SK-N-SH (cell line): Measurements from ENCODE around the gene SPDEF. TPM values are rescaled to one million over a fixed set of nuclear protein-coding genes. Genes with fewer than 3 reads are reported as not detected.

Source experiments
- CTCF ChIA-PET: fragments of 300-600, 350-600 bp; formaldehyde crosslinking; extraction: SDS; loops from one replicate; lab custom pipeline; 2021; lab: Yijun Ruan, JAX
- POLR2A ChIA-PET: fragments of 350-600 bp; sonication (Branson Sonifier 250); formaldehyde crosslinking; extraction: SDS; loops from one replicate; lab custom pipeline; 2020; ENCODE audit warnings: antibody characterized with exemption, inconsistent platforms; lab: Yijun Ruan, JAX
- DNase-seq: peaks from one replicate; pipeline ENCODE4 v3.0.0; 2012
- H2AFZ ChIP-seq: fragments of 200-600 bp; sonication (generic); 2 replicates; pipeline ENCODE4 v1.8.1; 2016; ENCODE audit warnings: antibody characterized with exemption, mild to moderate bottlenecking, low read depth
- H3F3A ChIP-seq: fragments of 200-600 bp; sonication (generic); replicated peaks from 2 replicates; pipeline ENCODE3; 2016; ENCODE audit warnings: antibody characterized with exemption, mild to moderate bottlenecking; ENCODE audit not compliant: insufficient read depth
- H3K27ac ChIP-seq, 2 experiments: fragments of 200-500 bp in 1 of 2; fragments of 200-600 bp in 1 of 2; sonication (Bioruptor generic) in 1 of 2; sonication (generic), shearing (Covaris generic) in 1 of 2; 2 replicates each; pipeline versions ENCODE4 v1.5.1 to v1.6.1; 2014 to 2016; ENCODE audit warnings: low read depth in 2 of 2, inconsistent platforms in 1 of 2, low read length in 1 of 2, mild to moderate bottlenecking in 1 of 2, mixed read lengths in 1 of 2
- H3K27me3 ChIP-seq: fragments of 200-600 bp; sonication (generic), shearing (Covaris generic); 2 replicates; pipeline ENCODE4 v1.6.1; 2016; ENCODE audit warnings: mixed run types; ENCODE audit not compliant: insufficient read depth
- H3K36me3 ChIP-seq, 2 experiments: fragments of 200-500 bp in 1 of 2; fragments of 200-600 bp in 1 of 2; sonication (Bioruptor generic) in 1 of 2; sonication (generic) in 1 of 2; replicated peaks in 1 of 2; 2 replicates each; pipeline versions ENCODE3 to v1.5.1; 2014 to 2016; ENCODE audit warnings: low read length in 1 of 2, mild to moderate bottlenecking in 1 of 2; ENCODE audit not compliant: insufficient read depth in 2 of 2, control insufficient read depth in 1 of 2
- H3K4me1 ChIP-seq, 2 experiments: fragments of 200-500 bp in 1 of 2; fragments of 200-600 bp in 1 of 2; sonication (Bioruptor generic) in 1 of 2; sonication (generic), shearing (Covaris generic) in 1 of 2; 2 replicates each; pipeline versions ENCODE4 v1.5.1 to v1.6.1; 2014 to 2016; ENCODE audit warnings: low read depth in 1 of 2, low read length in 1 of 2, mixed run types in 1 of 2; ENCODE audit not compliant: insufficient read depth in 2 of 2, control insufficient read depth in 1 of 2
- H3K4me2 ChIP-seq: fragments of 200-600 bp; sonication (generic), shearing (Covaris generic); 2 replicates; pipeline ENCODE4 v1.6.1; 2017; ENCODE audit warnings: mixed run types
- H3K4me3 ChIP-seq, 2 experiments: fragments of 200-500 bp in 1 of 2; fragments of 200-600 bp in 1 of 2; sonication (Bioruptor generic) in 1 of 2; sonication (generic), shearing (Covaris generic) in 1 of 2; 2 replicates each; pipeline versions ENCODE4 v1.5.1 to v1.8.1; 2014 to 2016; ENCODE audit warnings: low read depth in 2 of 2, inconsistent platforms in 1 of 2, low read length in 1 of 2, mild to moderate bottlenecking in 1 of 2, mixed read lengths in 1 of 2, moderate library complexity in 1 of 2
- H3K79me2 ChIP-seq: fragments of 200-600 bp; sonication (generic); 2 replicates; pipeline ENCODE4 v1.8.1; 2017; ENCODE audit warnings: mild to moderate bottlenecking; ENCODE audit not compliant: insufficient read depth
- H3K9ac ChIP-seq: fragments of 200-600 bp; sonication (generic); 2 replicates; pipeline ENCODE4 v1.6.1; 2017; ENCODE audit warnings: mixed run types
- H3K9me2 ChIP-seq: fragments of 200-600 bp; sonication (generic); 2 replicates; pipeline ENCODE4 v1.6.1; 2017; ENCODE audit warnings: mixed run types
- H3K9me3 ChIP-seq: fragments of 200-600 bp; sonication (generic); 2 replicates; pipeline ENCODE4 v1.6.1; 2017; ENCODE audit warnings: mixed run types, mild to moderate bottlenecking, moderate library complexity
- H4K20me1 ChIP-seq: fragments of 200-600 bp; sonication (generic); 2 replicates; pipeline ENCODE4 v1.6.1; 2017; ENCODE audit warnings: mild to moderate bottlenecking, mixed run types; ENCODE audit not compliant: insufficient read depth
- CHD2 ChIP-seq: fragments of 150-350 bp; IDR thresholded peaks from 2 replicates; pipeline ENCODE4 v1.6.1; 2018; ENCODE audit warnings: low read length; ENCODE audit not compliant: partially characterized antibody
- EP300 ChIP-seq, 2 experiments: IDR thresholded peaks; 2 replicates each; pipeline versions ENCODE4 v1.4.0 to v1.6.1; 2012; ENCODE audit warnings: borderline replicate concordance in 1 of 2, low read depth in 1 of 2, low read length in 1 of 2
- EZH2phosphoT487 ChIP-seq: fragments of 200-600 bp; sonication (generic); IDR thresholded peaks from 2 replicates; pipeline ENCODE4 v1.6.1; 2017; ENCODE audit warnings: low read depth, mixed run types, mild to moderate bottlenecking, antibody characterized with exemption, moderate library complexity, borderline replicate concordance
- FOXJ3 ChIP-seq: sonication (generic); formaldehyde crosslinking; IDR thresholded peaks from 2 replicates; pipeline ENCODE4 v1.5.1; 2020; ENCODE audit warnings: mild to moderate bottlenecking, missing genetic modification reagents
- FOXM1 ChIP-seq: IDR thresholded peaks from 2 replicates; pipeline ENCODE4 v1.4.0; 2012; ENCODE audit warnings: low read depth, mild to moderate bottlenecking
- JUND ChIP-seq: IDR thresholded peaks from 2 replicates; pipeline ENCODE4 v1.4.0; 2012
- MXI1 ChIP-seq: IDR thresholded peaks from 2 replicates; pipeline ENCODE4 v1.6.1; 2012; ENCODE audit warnings: mild to moderate bottlenecking, low read depth, low read length, improper control_type of control experiment
- NRF1 ChIP-seq: IDR thresholded peaks from 2 replicates; pipeline ENCODE4 v1.6.1; 2012; ENCODE audit warnings: low read depth, mild to moderate bottlenecking, low read length
- POLR2AphosphoS5 ChIP-seq: IDR thresholded peaks from 2 replicates; pipeline ENCODE4 v1.6.1; 2012; ENCODE audit warnings: low read depth, low read length
- RAD21 ChIP-seq: IDR thresholded peaks from 2 replicates; pipeline ENCODE4 v1.6.1; 2012; ENCODE audit warnings: mild to moderate bottlenecking, low read length
- RXRA ChIP-seq: IDR thresholded peaks from 2 replicates; pipeline ENCODE4 v1.4.0; 2012; ENCODE audit warnings: low read depth, mild to moderate bottlenecking, borderline replicate concordance
- SMC3 ChIP-seq: IDR thresholded peaks from 2 replicates; pipeline ENCODE4 v1.6.1; 2012; ENCODE audit warnings: low read depth, low read length, improper control_type of control experiment
- TCF12 ChIP-seq: IDR thresholded peaks from 2 replicates; pipeline ENCODE4 v1.4.0; 2012
- TEAD4 ChIP-seq: IDR thresholded peaks from 2 replicates; pipeline ENCODE4 v1.4.0; 2012; ENCODE audit warnings: mild to moderate bottlenecking, borderline replicate concordance; ENCODE audit not compliant: insufficient read depth
- WGBS: methylation state at CpG from one replicate; pipeline ENCODE4 v1.1.6; 2017; ENCODE audit warnings: low lambda C conversion rate; 5-methylcytosine and 5-hydroxymethylcytosine counted together
- polyA plus RNA-seq, 3 experiments: library from polyadenylated mRNA; depleted of rRNA; stranded (reverse); fragments of >200 nt; gene quantifications; 2 replicates each; pipeline ENCODE4 v1.2.3, GENCODE V29; 2012
- TF ChIP-seq, protein P1 (sequence below): IDR thresholded peaks from 2 replicates; pipeline ENCODE4; 2012
- TF ChIP-seq, protein P2 (sequence below): IDR thresholded peaks from 2 replicates; pipeline ENCODE4 v1.4.0; 2012; ENCODE audit warnings: low read depth

The SPDEF gene
- polyA plus RNA-seq, 1 of the 3 experiments (the other 2 are of a cell fraction), result 0.10 TPM

DNA sequence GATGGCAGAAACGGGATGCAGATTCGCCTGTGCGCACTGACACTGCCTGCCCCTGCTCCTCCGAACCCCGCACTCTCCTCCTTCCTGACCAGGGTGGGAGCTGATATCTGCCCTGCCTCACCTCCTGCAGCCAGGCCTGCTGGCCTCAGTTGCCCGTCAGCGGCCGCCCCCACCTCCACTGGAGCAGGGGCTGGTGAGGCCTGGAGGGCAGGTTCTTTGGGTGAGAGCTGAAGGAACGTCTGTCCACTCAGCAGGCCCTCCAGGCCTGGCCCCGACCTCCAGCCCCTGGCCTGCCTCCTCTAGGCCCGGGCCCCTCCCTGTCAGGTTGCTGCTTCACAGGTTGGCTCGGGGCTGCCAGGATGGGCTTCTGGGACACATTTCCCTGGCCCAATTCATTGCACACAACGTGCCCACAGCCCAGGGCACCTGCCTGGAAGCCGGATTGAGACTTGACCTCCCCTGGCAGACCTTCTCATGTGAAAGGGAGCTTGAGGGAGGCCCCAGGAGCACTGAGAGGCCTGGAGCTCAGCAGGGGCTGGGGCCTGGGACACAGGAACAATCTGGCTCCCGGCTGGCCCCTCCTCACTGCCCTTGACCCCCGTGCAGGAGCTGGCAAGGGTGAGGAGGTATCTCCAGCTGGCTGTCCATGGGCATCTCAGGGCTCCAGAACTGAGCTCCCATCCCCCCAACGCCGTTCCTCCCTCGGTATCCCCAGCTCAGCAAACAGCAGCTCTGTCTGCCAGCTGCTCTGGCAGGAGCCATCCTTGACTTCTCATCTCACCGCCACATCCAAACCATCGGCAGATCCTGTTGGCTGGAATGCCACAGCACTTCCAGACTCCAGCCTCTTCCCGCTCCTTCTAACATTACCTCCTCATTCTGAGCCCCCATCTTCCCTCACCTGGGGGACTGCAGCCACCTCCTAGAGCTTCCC is 39.5 kb downstream of the SPDEF start:
- no peak overlapping the region for H3K4me3 ChIP-seq
- peak; percentile 16 for DNase-seq
- TF ChIP-seq FOXJ3 (CRISPR knock-in tag) (no peak), FOXM1 (no peak), MXI1 (no peak), JUND (no peak), SMC3 (no peak), CHD2 (no peak)
- WGBS, result 81% methylated on average over 13 of the region's 22 CpGs
- H3K9ac ChIP-seq, result no peak overlapping the region
- CTCF ChIA-PET, result interaction anchor here (0.6 to 2.0 kb wide), 4 partner anchors 10 to 346 kb away, joined by 3 to 11 read pairs (median 3); no protein-coding TSS in a partner anchor
- no peak overlapping the region for H2AFZ ChIP-seq
- H3K9me3 ChIP-seq, result no peaks in the 10 kb centered on the region
- no peak overlapping the region for H3K27ac ChIP-seq
- H3K27me3 ChIP-seq, result no peaks in the 10 kb centered on the region; the same call in 1 of the 2 replicates
- no peaks in the 10 kb centered on the region for H3F3A ChIP-seq
- POLR2A ChIA-PET, result no interaction called here
- H4K20me1 ChIP-seq, result no peaks in the 10 kb centered on the region
- no peaks in the 10 kb centered on the region for H3K9me2 ChIP-seq
- H3K36me3 ChIP-seq, result no peaks in the 10 kb centered on the region
- H3K79me2 ChIP-seq, result no peaks in the 10 kb centered on the region
- H3K4me1 ChIP-seq, result peaks cover 0 to 10% of the 10 kb centered on the region in 2 experiments; a peak in 1 of 4 replicates
- H3K4me2 ChIP-seq, result no peak overlapping the region

- no peak overlapping the region for H2AFZ ChIP-seq
- H3K4me2 ChIP-seq, result no peak overlapping the region
- peak; percentile 9 for DNase-seq
- CTCF ChIA-PET, result interaction anchor here (0.9 to 2.0 kb wide), 4 partner anchors 11 to 320 kb away, joined by 3 to 11 read pairs (median 4); no protein-coding TSS in a partner anchor
- H3K27ac ChIP-seq, result no peak overlapping the region
- H4K20me1 ChIP-seq, result no peaks in the 10 kb centered on the region
- H3K9me3 ChIP-seq, result no peaks in the 10 kb centered on the region
- H3K9me2 ChIP-seq, result no peaks in the 10 kb centered on the region
- no peaks in the 10 kb centered on the region for H3K79me2 ChIP-seq
- no peak overlapping the region for H3K9ac ChIP-seq
- H3K4me1 ChIP-seq, result peaks cover 0 to 10% of the 10 kb centered on the region in 2 experiments; a peak in 1 of 4 replicates
- no peaks in the 10 kb centered on the region; the same call in 1 of the 2 replicates for H3K27me3 ChIP-seq
- H3K4me3 ChIP-seq, result no peak overlapping the region
- WGBS, result 77% methylated on average over 10 of the region's 13 CpGs
- POLR2A ChIA-PET, result no interaction called here
- no peaks in the 10 kb centered on the region for H3K36me3 ChIP-seq
- no peaks in the 10 kb centered on the region for H3F3A ChIP-seq
- TF ChIP-seq NRF1 (no peak), EZH2phosphoT487 (no peak), RXRA (no peak), RAD21 (no peak), POLR2AphosphoS5 (no peak), TEAD4 (no peak), EP300 (IDR thresholded peaks at IDR 0.05; ENCODE audit: borderline replicate concordance in 1 of 2, low read depth in 1 of 2, low read length in 1 of 2) (no peak), TCF12 (no peak)
- TF ChIP-seq, protein P1, sequence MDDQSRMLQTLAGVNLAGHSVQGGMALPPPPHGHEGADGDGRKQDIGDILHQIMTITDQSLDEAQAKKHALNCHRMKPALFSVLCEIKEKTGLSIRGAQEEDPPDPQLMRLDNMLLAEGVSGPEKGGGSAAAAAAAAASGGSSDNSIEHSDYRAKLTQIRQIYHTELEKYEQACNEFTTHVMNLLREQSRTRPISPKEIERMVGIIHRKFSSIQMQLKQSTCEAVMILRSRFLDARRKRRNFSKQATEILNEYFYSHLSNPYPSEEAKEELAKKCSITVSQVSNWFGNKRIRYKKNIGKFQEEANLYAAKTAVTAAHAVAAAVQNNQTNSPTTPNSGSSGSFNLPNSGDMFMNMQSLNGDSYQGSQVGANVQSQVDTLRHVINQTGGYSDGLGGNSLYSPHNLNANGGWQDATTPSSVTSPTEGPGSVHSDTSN, result no peak
- TF ChIP-seq, protein P2, sequence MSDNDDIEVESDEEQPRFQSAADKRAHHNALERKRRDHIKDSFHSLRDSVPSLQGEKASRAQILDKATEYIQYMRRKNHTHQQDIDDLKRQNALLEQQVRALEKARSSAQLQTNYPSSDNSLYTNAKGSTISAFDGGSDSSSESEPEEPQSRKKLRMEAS, result no peak
- TF ChIP-seq, all 33 proteins: peak for 0
These were observed 40.4 kb downstream of the SPDEF start for GRCh38 chr6:34515473-34516387.
